H7 (cell line): ENCODE results near the gene YPEL5. TPM values are rescaled to one million over a fixed set of nuclear protein-coding genes. Genes with fewer than 3 reads are reported as not detected.
"Not testable (repeated sequence)": the region's sequence is repeated elsewhere in the genome, so short reads cannot be mapped to it uniquely, and the experiment has no call there.

Experiments used
- DNase-seq: peaks from one replicate; pipeline ENCODE4 v3.0.0; 2012
- H3K27me3 ChIP-seq: 2 replicates; pipeline ENCODE4 v1.6.0; 2011; ENCODE audit warnings: mild to moderate bottlenecking, low read length; ENCODE audit not compliant: control insufficient read depth, insufficient read depth
- H3K36me3 ChIP-seq: replicated peaks from 2 replicates; pipeline ENCODE4 v1.5.1; 2011; ENCODE audit warnings: low read length; ENCODE audit not compliant: control insufficient read depth, insufficient read depth
- H3K4me3 ChIP-seq: 2 replicates; pipeline ENCODE4 v1.5.1; 2011; ENCODE audit warnings: low read depth, mild to moderate bottlenecking, control low read depth, low read length, moderate library complexity; ENCODE audit not compliant: insufficient read depth
- total RNA-seq: library from RNA; depleted of rRNA; stranded (reverse); fragments of >200 nt; shearing (Covaris generic); gene quantifications from 2 replicates; pipeline ENCODE4 v1.2.3, GENCODE V29; 2014

YPEL5 gene
- total RNA-seq, 1 experiment from 2014 or later, result 28.7 TPM

DNA sequence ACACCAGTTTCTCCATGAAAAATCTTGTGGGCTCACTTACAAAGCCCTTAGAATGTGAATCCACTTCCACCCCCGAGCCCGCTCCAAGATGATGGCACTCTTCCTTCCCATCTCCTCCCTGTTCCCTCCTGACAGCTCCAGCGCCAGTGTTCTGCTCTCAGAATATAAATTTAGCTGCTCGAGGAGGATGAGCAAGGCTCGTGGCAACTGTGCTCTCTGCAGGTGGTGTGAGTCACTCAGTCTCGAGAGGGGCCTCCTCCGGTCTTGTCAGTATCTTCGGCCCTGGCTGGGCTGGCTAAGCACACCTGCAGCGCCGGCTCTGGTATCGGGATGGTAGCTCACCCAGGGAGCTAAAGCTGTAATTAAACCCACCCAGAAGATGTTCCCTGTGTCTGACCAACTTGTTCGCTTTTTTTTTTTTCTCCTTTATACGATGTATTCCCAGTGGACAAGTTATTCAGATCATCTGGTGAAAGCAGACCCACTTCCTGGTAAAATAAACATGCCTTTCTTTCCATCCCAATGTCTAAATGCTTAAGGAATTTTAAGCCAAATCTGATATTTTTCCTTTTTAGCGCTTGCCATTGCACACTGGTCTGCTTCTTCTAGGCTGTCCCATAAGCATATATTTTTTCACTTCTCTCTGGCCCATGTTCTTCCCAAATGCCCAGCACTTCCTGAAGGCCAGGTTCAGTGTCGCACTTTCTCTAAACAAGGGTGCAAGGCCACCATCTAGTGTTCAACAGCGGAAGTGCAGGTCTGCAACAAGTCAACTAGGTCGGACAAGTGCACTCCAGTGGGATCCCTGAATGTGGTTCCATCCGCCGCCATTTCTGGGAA, 31.4 kb upstream of the YPEL5 start:
- Histone ChIP-seq H3K36me3 (no peaks in the 10 kb centered on the region), H3K27me3 (no peaks in the 10 kb centered on the region; the same call in 1 of the 2 replicates), H3K4me3 (no peak overlapping the region)
- DNase-seq, result peak; percentile 74

DNA sequence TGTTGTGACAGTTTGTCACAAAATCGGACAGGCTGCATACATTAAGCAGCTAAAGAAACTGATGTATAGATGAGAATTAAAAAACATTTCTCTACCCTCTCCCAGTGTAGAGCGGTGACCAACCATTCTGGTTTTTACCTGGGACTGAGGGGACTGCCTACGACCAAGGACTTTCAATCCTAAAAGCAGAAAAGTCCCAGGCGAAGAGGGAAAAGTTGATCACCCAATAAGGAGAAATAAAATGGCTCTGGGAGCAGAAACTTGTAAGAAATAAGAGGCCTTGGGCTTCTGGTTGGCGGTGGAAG, 30.9 kb upstream of the YPEL5 start:
- no peak for DNase-seq
- H3K4me3 ChIP-seq, result no peak overlapping the region
- no peaks in the 10 kb centered on the region; the same call in 1 of the 2 replicates for H3K27me3 ChIP-seq
- H3K36me3 ChIP-seq, result no peaks in the 10 kb centered on the region

GRCh38 chr2:30122362-30122761, 24.4 kb upstream of the YPEL5 start:
- peak; percentile 23 for DNase-seq
- Histone ChIP-seq H3K27me3 (no peaks in the 10 kb centered on the region), H3K36me3 (no peaks in the 10 kb centered on the region), H3K4me3 (no peak overlapping the region)

DNA sequence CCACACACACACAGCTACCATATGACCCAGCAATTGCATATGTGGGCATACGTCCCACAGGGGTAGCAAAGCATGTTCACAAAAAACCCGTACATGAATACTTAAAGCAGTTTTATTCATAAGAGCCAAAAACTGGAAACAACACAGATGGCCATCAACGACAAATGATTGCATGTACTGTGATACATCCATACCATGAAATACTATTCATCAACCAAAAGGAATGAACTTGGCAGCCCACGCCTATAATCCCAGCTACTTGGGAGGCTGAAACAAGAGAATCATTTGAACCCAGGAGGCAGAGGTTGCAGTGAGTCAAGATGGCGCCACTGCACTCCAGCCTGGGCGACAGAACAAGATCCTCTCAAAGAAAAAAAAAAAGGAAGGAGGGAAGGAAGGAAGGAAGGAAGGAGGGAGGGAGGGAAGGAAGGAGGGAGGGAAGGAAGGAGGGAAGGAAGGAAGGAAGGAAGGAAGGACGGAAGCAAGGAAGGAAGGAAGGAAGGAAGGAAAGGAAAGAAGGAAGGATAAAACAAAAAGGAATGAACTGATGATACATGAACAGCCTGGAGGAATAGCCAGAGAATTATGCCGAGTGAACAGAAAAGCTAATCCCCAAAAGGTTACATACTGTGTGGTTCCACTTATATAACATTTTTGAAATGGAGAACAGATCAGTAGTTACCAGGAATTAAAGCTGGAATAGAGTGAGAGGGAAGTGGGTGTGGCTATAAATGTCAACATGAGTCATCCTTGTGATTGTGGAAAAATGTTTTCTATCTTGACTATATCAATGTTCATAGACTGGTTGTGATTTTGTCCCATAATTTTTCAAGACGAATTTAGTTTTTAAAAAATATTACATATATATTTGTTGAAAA, 19.6 kb upstream of the YPEL5 start:
- no peak for DNase-seq
- Histone ChIP-seq H3K36me3 (no peaks in the 10 kb centered on the region), H3K4me3 (no peak overlapping the region), H3K27me3 (no peaks in the 10 kb centered on the region)

DNA sequence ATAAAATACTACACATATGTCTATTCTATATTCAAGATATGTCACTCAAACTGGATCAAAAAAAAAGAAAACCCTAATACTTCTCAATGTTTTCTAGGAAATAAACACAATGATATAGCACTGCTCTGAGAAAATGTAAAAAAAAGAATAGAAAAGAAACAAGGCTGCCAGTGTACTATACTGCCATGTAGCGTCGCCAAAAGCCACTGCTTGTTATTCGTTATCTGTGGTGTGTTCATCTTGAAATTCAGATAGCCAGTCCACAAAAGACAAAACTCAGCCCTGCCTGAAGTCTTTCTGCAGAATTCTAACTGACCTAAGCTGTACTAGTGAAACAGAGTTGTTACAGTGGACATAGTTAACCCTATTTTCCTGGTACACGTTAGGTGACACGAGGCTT, 12.2 kb upstream of the YPEL5 start:
- no peaks in the 10 kb centered on the region for H3K36me3 ChIP-seq
- H3K4me3 ChIP-seq, result no peak overlapping the region
- DNase-seq, result no peak
- no peaks in the 10 kb centered on the region for H3K27me3 ChIP-seq

DNA sequence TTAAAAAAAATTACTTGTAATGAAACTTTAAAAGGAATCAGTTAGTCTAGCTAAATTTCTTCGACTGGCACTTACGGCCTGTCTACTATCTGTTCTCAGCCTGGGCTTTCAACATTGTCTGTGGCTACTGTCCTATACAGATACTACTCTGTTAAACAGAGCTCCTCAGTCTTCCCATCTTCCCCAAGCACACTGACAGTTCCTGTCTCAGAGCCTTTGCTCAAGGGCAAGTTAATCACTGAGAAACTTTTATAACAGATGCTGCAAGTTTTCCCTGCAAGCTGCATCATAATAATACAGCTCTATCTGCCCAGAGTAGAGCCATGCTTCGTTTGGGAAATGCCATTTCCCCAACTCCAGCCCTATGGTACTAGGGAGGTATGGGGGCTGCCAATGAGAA, 11.3 kb upstream of the YPEL5 start:
- Histone ChIP-seq H3K36me3 (no peaks in the 10 kb centered on the region), H3K27me3 (no peaks in the 10 kb centered on the region), H3K4me3 (no peak overlapping the region)
- DNase-seq, result no peak

GRCh38 chr2:30136764-30137444, 9.9 kb upstream of the YPEL5 start:
- Histone ChIP-seq H3K36me3 (no peaks in the 10 kb centered on the region), H3K4me3 (no peak overlapping the region), H3K27me3 (no peaks in the 10 kb centered on the region)
- DNase-seq, result no peak

DNA sequence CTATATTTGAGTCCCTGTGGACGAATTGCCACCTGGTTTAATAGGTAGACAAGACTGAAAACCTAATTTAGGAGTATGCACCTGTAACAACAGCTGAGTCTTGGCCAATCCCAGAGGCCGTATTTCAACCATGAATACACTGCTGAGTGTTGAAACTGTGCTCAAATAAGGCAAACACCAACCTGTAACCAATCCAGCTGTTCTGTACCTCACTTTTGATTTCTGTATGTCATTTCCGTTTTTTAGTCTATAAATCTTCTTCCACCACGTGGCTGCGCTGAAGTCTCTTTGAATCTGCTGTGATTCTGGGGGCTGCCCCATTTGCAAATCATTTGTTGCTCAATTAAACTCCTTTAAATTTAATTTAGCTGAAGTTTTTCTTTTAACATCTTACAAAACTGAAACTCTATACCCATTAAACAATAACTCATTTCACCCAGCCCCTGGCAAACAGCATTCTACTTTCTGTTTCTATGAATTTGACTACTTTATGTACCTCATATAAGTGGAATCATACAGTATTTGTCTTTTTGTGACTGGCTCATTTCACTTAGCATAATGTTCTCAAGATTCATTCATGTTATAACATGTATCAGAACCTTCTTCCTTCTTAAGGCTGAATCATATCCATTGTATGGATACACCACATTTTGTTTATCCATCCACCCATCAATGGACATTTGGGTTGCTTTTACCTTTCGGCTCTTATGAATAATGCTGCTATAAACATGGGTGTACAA, 7.5 kb upstream of the YPEL5 start:
- no peak for DNase-seq
- Histone ChIP-seq H3K27me3 (no peaks in the 10 kb centered on the region), H3K36me3 (no peaks in the 10 kb centered on the region), H3K4me3 (no peak overlapping the region)

GRCh38 chr2:30141136-30141535, 5.7 kb upstream of the YPEL5 start:
- Histone ChIP-seq H3K36me3 (no peaks in the 10 kb centered on the region), H3K27me3 (peaks cover 4% of the 10 kb centered on the region), H3K4me3 (no peak overlapping the region)
- no peak for DNase-seq

DNA sequence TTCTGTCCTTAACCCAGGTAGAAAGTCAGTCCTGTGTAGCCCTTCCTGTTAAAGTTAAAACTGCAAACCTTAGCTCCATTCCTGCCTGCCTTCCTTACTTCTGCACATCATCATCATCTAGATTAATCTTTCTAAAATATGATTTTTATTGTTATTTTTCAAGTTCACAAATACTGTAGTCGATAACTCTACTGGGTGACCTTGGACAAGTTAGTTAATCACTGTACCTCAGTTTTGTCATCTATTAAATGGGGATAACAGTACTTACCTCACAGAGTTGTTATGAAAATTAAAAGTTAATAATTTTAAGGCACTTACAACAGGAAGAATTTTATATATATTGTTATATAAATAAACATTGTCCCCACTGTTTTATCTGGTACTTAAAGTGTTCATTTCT, 2.5 kb upstream of the YPEL5 start:
- no peak for DNase-seq
- Histone ChIP-seq H3K4me3 (no peak overlapping the region), H3K36me3 (no peaks in the 10 kb centered on the region), H3K27me3 (peaks cover 4% of the 10 kb centered on the region)

DNA sequence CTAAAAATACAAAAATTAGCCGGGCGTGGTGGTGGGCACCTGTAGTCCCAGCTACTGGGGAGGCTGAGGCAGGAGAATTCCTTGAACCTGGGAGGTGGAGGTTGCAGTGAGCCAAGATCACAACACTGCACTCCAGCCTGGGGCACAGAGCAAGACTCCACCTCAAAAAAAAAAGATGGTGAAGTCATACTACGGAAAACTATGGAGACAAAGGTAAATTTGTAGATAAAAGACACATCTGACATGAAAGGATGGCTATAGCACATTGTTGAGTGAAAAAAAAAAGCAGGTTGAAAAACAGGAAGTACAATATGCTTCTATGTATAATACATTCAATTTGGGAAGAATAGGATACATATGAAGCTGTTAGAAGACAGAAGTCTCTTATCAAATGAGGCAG, 1.9 kb upstream of the YPEL5 start:
- H3K36me3 ChIP-seq, H3K27me3 ChIP-seq, H3K4me3 ChIP-seq, DNase-seq: not testable (repeated sequence)

DNA sequence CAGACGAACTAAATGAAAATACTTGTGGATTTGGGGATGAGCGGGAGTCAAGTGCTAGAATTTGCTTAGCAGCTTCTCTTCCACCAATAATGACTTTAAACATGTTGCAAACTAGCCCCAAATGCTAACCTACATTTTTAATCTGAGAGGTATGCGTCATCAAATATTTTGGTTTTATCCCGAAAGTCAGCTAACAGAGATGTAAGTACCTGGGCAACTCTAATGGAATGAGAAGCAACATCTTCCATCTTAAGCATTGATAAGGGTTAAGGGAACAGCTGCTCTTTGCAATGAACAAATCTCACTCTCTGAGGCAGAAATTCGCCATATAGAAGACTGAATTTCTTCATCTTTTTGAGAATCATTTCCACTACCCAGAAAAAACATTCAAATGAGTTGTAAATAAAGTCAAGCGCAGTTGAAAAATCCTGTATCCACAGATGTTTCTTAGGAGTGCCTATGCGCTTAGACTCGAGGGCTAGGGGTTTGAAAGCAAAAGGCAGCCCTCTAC, 926 bp upstream of the YPEL5 start:
- DNase-seq, result no peak
- Histone ChIP-seq H3K36me3 (no peaks in the 10 kb centered on the region), H3K4me3 (peak overlapping the region; percentile 32), H3K27me3 (peaks cover 4% of the 10 kb centered on the region)

DNA sequence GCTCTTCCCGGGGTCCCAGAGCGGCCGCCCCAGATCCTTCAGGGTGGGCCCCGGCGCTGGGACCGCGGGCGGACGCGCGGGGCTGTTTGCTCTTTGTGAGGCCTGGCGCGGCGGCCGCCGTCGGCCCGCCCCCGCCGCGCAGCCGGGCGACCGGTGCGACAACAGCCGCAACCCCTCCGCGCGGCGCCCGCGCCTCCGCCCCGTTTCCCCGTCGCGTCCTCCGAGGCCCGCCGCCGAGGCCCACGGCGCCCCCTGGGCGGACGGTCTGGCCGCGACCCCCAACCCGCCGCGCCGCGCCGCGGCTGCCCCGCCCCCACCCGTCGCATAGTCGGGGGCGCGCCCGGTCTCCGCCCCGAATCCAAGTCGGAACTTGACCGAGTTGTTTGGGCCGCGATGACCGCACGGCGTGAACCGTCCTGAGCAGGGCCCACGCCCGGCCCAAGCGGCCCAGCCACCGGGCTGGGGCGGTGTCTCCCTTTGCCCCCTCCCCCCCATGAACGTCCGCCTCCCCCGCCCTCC, 448 bp downstream of the YPEL5 start:
- Histone ChIP-seq H3K36me3 (no peaks in the 10 kb centered on the region), H3K4me3 (peak overlapping the region; percentile 78), H3K27me3 (peaks cover 4% of the 10 kb centered on the region)
- no peak for DNase-seq
